NCI-H2029 (cell line): ENCODE results near the gene DDX41.
A peak's percentile ranks its signal among the peaks of the same experiment; 100 is the strongest.

Experiments used
- DNase-seq: peaks from one replicate; lab custom pipeline; 2025; lab: John Stamatoyannopoulos, UW

Gene DDX41

GRCh38 chr5:177483994-177484901 is 32.5 kb downstream of the DDX41 start:
- DNase-seq, result no peak

- DNase-seq, result no peak
Measured at GRCh38 chr5:177483042-177483441, 33.7 kb downstream of the DDX41 start.

- no peak for DNase-seq
Measured at GRCh38 chr5:177482359-177482795, 34.4 kb downstream of the DDX41 start.

- DNase-seq, result peak; percentile 62
Measured at GRCh38 chr5:177479774-177480173, 37.0 kb downstream of the DDX41 start.

- peak; percentile 86 for DNase-seq
Measured at GRCh38 chr5:177478711-177479646, 37.8 kb downstream of the DDX41 start.

GRCh38 chr5:177477701-177478477 is 38.9 kb downstream of the DDX41 start:
- no peak for DNase-seq

GRCh38 chr5:177476531-177477233 is 40.1 kb downstream of the DDX41 start:
- DNase-seq, result no peak

- DNase-seq, result no peak
Measured at GRCh38 chr5:177475563-177476427, 41.0 kb downstream of the DDX41 start.

- DNase-seq, result no peak
Measured at GRCh38 chr5:177474846-177475562, 41.8 kb downstream of the DDX41 start.

GRCh38 chr5:177474002-177474476 is 42.7 kb downstream of the DDX41 start:
- no peak for DNase-seq

GRCh38 chr5:177473443-177474001 is 43.2 kb downstream of the DDX41 start, which contains the start of gene DBN1:
TSS of gene DBN1 (minus strand) at chr5:177473634. CDS start at chr5:177473521, 113 bp downstream.
- DNase-seq, result peak; percentile 65

- no peak for DNase-seq
Measured at GRCh38 chr5:177472460-177473442, 44.0 kb downstream of the DDX41 start.

GRCh38 chr5:177471610-177472356 is 45.0 kb downstream of the DDX41 start:
- DNase-seq, result no peak

- DNase-seq, result no peak
Measured at GRCh38 chr5:177470759-177471536, 45.8 kb downstream of the DDX41 start.

- DNase-seq, result no peak
Measured at GRCh38 chr5:177469750-177470525, 46.8 kb downstream of the DDX41 start.
